ENCODE results near the gene PHACTR2.

The PHACTR2 gene

DNA sequence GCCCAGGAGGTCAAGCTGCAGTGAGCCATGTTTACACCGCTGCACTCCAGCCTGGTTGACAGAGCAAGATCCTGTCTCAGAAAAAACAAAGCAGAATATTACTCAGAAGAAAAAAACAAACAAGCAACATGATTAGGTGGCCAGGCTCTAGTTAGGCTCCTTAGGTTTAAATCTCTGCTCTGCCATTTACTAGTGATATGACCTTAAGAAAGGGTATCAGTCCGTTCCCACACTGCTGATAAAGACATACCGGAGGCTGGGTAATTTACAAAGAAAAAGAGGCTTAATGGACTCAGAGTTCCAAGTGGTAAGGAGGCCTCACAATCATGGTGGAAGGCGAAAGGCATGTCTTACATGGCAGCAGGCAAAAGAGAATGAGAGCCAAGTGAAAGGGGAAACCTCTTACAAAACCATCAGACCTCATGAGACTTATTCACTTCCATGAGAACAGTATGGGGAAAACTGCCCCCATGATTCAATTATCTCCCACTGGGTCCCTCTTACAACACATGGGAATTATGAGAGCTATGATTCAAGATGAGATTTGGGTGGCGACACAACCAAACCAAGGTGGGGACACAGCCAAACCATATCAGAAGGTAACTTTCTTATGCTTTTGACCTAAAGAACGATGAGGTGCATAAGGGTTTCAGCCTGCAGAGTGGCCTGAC is 163.0 kb downstream of the PHACTR2 start:
- H2BK120ac ChIP-seq (ENCODE audit: insufficient read depth, low read length, poor library complexity): no peak overlapping the region
- H3K23ac ChIP-seq (ENCODE audit: low read length): no peak overlapping the region
- no peak overlapping the region for H3K4me3 ChIP-seq (ENCODE audit: low read depth, low read length)
- no peak overlapping the region for H3K14ac ChIP-seq (ENCODE audit: low read length)
- no peak overlapping the region for H4K91ac ChIP-seq (ENCODE audit: low read depth, low read length)
- no peak overlapping the region for H3K9ac ChIP-seq (ENCODE audit: low read length)
- H3K18ac ChIP-seq (ENCODE audit: low read length): no peak overlapping the region
- H2BK12ac ChIP-seq (ENCODE audit: low read length): no peak overlapping the region
- peaks cover 4 to 6% of the 10 kb centered on the region in 2 experiments for H3K36me3 ChIP-seq (ENCODE audit: control insufficient read depth in 1 of 2, insufficient read depth in 2 of 2, low read length in 2 of 2)
- H4K8ac ChIP-seq (ENCODE audit: low read depth, low read length): no peak overlapping the region
- no peak overlapping the region for H2AFZ ChIP-seq (ENCODE audit: insufficient read depth, low read length, poor library complexity)
- H2BK5ac ChIP-seq (ENCODE audit: low read depth, low read length, poor library complexity): no peak overlapping the region
- peaks cover 8% of the 10 kb centered on the region for H3K79me1 ChIP-seq (ENCODE audit: low read length)
- no peak overlapping the region for H3K4me2 ChIP-seq (ENCODE audit: low read length)
- no peak overlapping the region for H4K12ac ChIP-seq (ENCODE audit: low read depth, low read length)
- peaks cover 5% of the 10 kb centered on the region for H3K79me2 ChIP-seq (ENCODE audit: control insufficient read depth, insufficient read depth, low read length, poor library complexity)
- no CpG with 5 or more reads among the region's 6 CpGs for WGBS (ENCODE audit: extremely low coverage, insufficient coverage, insufficient read length)
- H3K27ac ChIP-seq (ENCODE audit: low read depth, low read length): no peak overlapping the region
- peaks cover 0 to 7% of the 10 kb centered on the region in 2 experiments for H3K4me1 ChIP-seq (ENCODE audit: control insufficient read depth in 1 of 2, insufficient read depth in 2 of 2, low read length in 2 of 2)
- H3K27me3 ChIP-seq (ENCODE audit: insufficient read depth, low read length): no peaks in the 10 kb centered on the region
- no peak overlapping the region for H2AK5ac ChIP-seq (ENCODE audit: low read length)
- H3K4ac ChIP-seq (ENCODE audit: low read depth, low read length): no peak overlapping the region
- no peaks in the 10 kb centered on the region for H3K9me3 ChIP-seq (ENCODE audit: insufficient read depth, low read depth, low read length)
- no peak for DNase-seq

DNA sequence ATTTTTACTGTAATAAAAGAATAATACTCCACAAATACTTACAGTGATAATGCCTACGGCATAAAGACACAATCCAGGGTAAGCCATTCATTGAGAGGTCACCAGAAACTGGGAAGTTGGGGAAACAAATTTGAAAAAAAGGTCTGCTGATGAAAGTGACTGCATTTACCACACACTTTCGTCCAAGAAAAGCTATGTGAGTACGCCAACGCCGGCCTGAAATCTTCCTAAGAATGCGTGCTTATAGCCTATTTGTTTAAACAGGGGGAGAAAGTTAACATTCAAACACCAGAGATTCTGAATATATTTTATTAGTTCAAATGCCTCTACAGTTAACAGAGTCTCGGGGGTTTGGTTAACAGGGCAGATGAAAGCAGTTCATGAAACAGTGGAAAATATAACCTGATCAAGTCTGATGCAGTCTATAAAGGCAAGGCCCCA is 164.7 kb downstream of the PHACTR2 start:
- Histone ChIP-seq H2AK5ac (ENCODE audit: low read length) (no peak overlapping the region), H2BK120ac (ENCODE audit: insufficient read depth, low read length, poor library complexity) (peak overlapping the region; percentile 41), H3K9ac (ENCODE audit: low read length) (peak overlapping the region; percentile 96), H3K23ac (ENCODE audit: low read length) (no peak overlapping the region), H3K36me3 (ENCODE audit: control insufficient read depth in 1 of 2, insufficient read depth in 2 of 2, low read length in 2 of 2) (peaks cover 7 to 16% of the 10 kb centered on the region in 2 experiments), H4K12ac (ENCODE audit: low read depth, low read length) (peak overlapping the region; percentile 97), H3K79me1 (ENCODE audit: low read length) (peaks cover 8% of the 10 kb centered on the region), H2BK5ac (ENCODE audit: low read depth, low read length, poor library complexity) (peak overlapping the region; percentile 76), H3K4me2 (ENCODE audit: low read length) (peak overlapping the region; percentile 79), H3K4ac (ENCODE audit: low read depth, low read length) (peak overlapping the region; percentile 15), H2AFZ (ENCODE audit: insufficient read depth, low read length, poor library complexity) (peak overlapping the region; percentile 89), H3K79me2 (ENCODE audit: control insufficient read depth, insufficient read depth, low read length, poor library complexity) (peaks cover 5% of the 10 kb centered on the region), H3K14ac (ENCODE audit: low read length) (peak overlapping the region; percentile 79), H4K91ac (ENCODE audit: low read depth, low read length) (peak overlapping the region; percentile 83), H3K4me3 (ENCODE audit: low read depth, low read length) (peak overlapping the region; percentile 76), H3K18ac (ENCODE audit: low read length) (peak overlapping the region; percentile 90), H3K27ac (ENCODE audit: low read depth, low read length) (peak overlapping the region; percentile 42), H4K8ac (ENCODE audit: low read depth, low read length) (peak overlapping the region; percentile 91), H3K4me1 (ENCODE audit: control insufficient read depth in 1 of 2, insufficient read depth in 2 of 2, low read length in 2 of 2) (peaks cover 0 to 7% of the 10 kb centered on the region in 2 experiments), H2BK12ac (ENCODE audit: low read length) (no peak overlapping the region), H3K27me3 (ENCODE audit: insufficient read depth, low read length) (no peaks in the 10 kb centered on the region), H3K9me3 (ENCODE audit: insufficient read depth, low read depth, low read length) (no peaks in the 10 kb centered on the region)
- peak in 1 of 2 donors; percentile 46 for DNase-seq
- WGBS (ENCODE audit: extremely low coverage, insufficient coverage, insufficient read length): no CpG with 5 or more reads among the region's 7 CpGs

DNA sequence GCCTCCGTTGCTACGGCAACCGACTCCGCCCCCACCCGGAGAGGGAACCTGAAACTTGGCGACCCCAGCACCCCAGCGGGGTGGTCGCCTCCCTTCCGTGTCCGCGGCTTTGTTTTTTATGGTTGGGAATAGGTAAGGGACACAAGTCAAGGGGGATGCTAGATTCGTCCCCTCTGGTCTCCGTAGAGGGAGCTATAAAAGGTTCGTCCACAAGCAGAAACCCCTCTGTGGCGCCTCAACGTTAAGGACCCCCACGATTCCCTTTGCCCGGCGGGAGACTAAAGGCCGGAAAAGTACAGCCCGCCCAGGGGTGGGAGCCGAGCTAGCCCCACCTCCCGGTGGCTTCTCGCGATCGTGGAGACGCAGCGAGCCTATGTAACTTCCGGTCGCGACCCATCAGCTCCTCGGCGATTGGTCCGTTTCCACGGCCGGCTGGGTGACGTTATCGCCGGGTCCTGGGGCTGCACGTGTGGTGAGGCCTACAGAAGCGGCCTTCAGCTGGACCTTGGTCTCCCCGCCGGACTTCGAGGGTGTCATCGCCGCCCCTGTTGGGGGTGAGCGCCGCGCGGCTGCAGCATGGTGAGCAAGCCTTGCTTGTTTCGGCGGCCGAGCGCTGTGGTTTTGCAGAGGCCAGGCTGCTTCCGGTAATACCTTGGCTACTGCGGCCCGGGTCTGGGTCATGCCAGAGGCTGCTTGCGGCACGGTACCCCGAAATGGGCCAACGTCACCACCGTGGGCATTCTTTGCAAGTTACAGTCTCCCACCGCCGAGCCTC is 165.3 kb downstream of the PHACTR2 start, which contains the start of gene LTV1:
Gene LTV1 (plus strand): TSS at position 437 of the 775 bp plus-strand sequence. CDS start 140 bp downstream, at position 577.
- H3K9me3 ChIP-seq (ENCODE audit: insufficient read depth, low read depth, low read length): no peaks in the 10 kb centered on the region
- peak within 1 kb of the TSS; percentile 52 for H2AK5ac ChIP-seq (ENCODE audit: low read length)
- peak within 1 kb of the TSS; percentile 76 for H2BK5ac ChIP-seq (ENCODE audit: low read depth, low read length, poor library complexity)
- peak within 1 kb of the TSS; percentile 99 for H3K9ac ChIP-seq (ENCODE audit: low read length)
- H3K27me3 ChIP-seq (ENCODE audit: insufficient read depth, low read length): no peaks in the 10 kb centered on the region
- peaks cover 5% of the 10 kb centered on the region for H3K79me2 ChIP-seq (ENCODE audit: control insufficient read depth, insufficient read depth, low read length, poor library complexity)
- H3K23ac ChIP-seq (ENCODE audit: low read length): no peak within 1 kb of the TSS
- H3K4me2 ChIP-seq (ENCODE audit: low read length): peak within 1 kb of the TSS; percentile 97
- H3K27ac ChIP-seq (ENCODE audit: low read depth, low read length): peak within 1 kb of the TSS; percentile 42
- peak; percentile 93 to 96 for DNase-seq
- H3K18ac ChIP-seq (ENCODE audit: low read length): peak within 1 kb of the TSS; percentile 97
- peak within 1 kb of the TSS; percentile 97 for H3K4ac ChIP-seq (ENCODE audit: low read depth, low read length)
- H3K36me3 ChIP-seq (ENCODE audit: control insufficient read depth in 1 of 2, insufficient read depth in 2 of 2, low read length in 2 of 2): peaks cover 7 to 18% of the 10 kb centered on the region in 2 experiments
- peak within 1 kb of the TSS; percentile 95 for H2AFZ ChIP-seq (ENCODE audit: insufficient read depth, low read length, poor library complexity)
- H4K12ac ChIP-seq (ENCODE audit: low read depth, low read length): peak within 1 kb of the TSS; percentile 97
- peak within 1 kb of the TSS; percentile 99 for H3K4me3 ChIP-seq (ENCODE audit: low read depth, low read length)
- H2BK12ac ChIP-seq (ENCODE audit: low read length): no peak within 1 kb of the TSS
- H4K91ac ChIP-seq (ENCODE audit: low read depth, low read length): peak within 1 kb of the TSS; percentile 83
- peak within 1 kb of the TSS; percentile 67 for H2BK120ac ChIP-seq (ENCODE audit: insufficient read depth, low read length, poor library complexity)
- H4K8ac ChIP-seq (ENCODE audit: low read depth, low read length): peak within 1 kb of the TSS; percentile 98
- peaks cover 0 to 7% of the 10 kb centered on the region in 2 experiments for H3K4me1 ChIP-seq (ENCODE audit: control insufficient read depth in 1 of 2, insufficient read depth in 2 of 2, low read length in 2 of 2)
- peaks cover 8% of the 10 kb centered on the region for H3K79me1 ChIP-seq (ENCODE audit: low read length)
- WGBS (ENCODE audit: extremely low coverage, insufficient coverage, insufficient read length): no CpG with 5 or more reads among the region's 64 CpGs
- H3K14ac ChIP-seq (ENCODE audit: low read length): peak within 1 kb of the TSS; percentile 92

DNA sequence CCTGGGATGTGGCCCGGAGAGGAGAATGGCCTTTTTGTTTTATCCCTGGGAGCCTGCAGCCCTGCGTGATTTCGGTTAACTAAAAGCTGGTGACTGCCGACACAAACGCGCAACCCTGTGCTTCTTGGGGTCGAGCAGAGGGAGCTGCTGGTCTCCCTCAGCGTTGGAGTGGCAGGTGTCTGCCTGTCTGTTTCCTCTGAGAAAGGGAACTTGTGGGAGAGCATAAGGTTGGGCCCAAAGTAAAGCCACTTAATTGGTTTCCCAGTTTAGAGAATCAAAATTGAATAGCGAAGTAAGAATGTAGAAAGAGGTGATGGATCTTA is 165.9 kb downstream of the PHACTR2 start:
- Histone ChIP-seq H3K4me3 (ENCODE audit: low read depth, low read length) (peak overlapping the region; percentile 99), H3K36me3 (ENCODE audit: control insufficient read depth in 1 of 2, insufficient read depth in 2 of 2, low read length in 2 of 2) (peaks cover 11 to 22% of the 10 kb centered on the region in 2 experiments), H3K9me3 (ENCODE audit: insufficient read depth, low read depth, low read length) (no peaks in the 10 kb centered on the region), H3K4me2 (ENCODE audit: low read length) (peak overlapping the region; percentile 97), H2BK12ac (ENCODE audit: low read length) (no peak overlapping the region), H3K9ac (ENCODE audit: low read length) (peak overlapping the region; percentile 99), H3K4me1 (ENCODE audit: control insufficient read depth in 1 of 2, insufficient read depth in 2 of 2, low read length in 2 of 2) (peaks cover 0 to 7% of the 10 kb centered on the region in 2 experiments), H3K79me1 (ENCODE audit: low read length) (peaks cover 8% of the 10 kb centered on the region), H3K18ac (ENCODE audit: low read length) (peak overlapping the region; percentile 21), H4K91ac (ENCODE audit: low read depth, low read length) (peak overlapping the region; percentile 82), H3K4ac (ENCODE audit: low read depth, low read length) (peak overlapping the region; percentile 97), H3K27me3 (ENCODE audit: insufficient read depth, low read length) (no peaks in the 10 kb centered on the region), H2BK120ac (ENCODE audit: insufficient read depth, low read length, poor library complexity) (peak overlapping the region; percentile 67), H2AFZ (ENCODE audit: insufficient read depth, low read length, poor library complexity) (peak overlapping the region; percentile 95), H3K23ac (ENCODE audit: low read length) (no peak overlapping the region), H4K8ac (ENCODE audit: low read depth, low read length) (peak overlapping the region; percentile 98), H3K27ac (ENCODE audit: low read depth, low read length) (no peak overlapping the region), H2BK5ac (ENCODE audit: low read depth, low read length, poor library complexity) (no peak overlapping the region), H3K79me2 (ENCODE audit: control insufficient read depth, insufficient read depth, low read length, poor library complexity) (peaks cover 5% of the 10 kb centered on the region), H2AK5ac (ENCODE audit: low read length) (peak overlapping the region; percentile 52), H3K14ac (ENCODE audit: low read length) (peak overlapping the region; percentile 92), H4K12ac (ENCODE audit: low read depth, low read length) (peak overlapping the region; percentile 83)
- WGBS (ENCODE audit: extremely low coverage, insufficient coverage, insufficient read length): no CpG with 5 or more reads among the region's 9 CpGs
- DNase-seq: no peak

Measured in trophoblast cell (in vitro differentiated cells and primary cell).